MM.1S (cell line): ENCODE results near the gene NPHP3.

Experiments
- DNase-seq: peaks from one replicate; pipeline ENCODE4 v3.0.0-alpha.2; 2015
- H2AFZ ChIP-seq: fragments of 300-600 bp; sonication (generic); 2 replicates; pipeline ENCODE4 v1.6.0; 2016; ENCODE audit warnings: antibody characterized with exemption, low read length
- H3F3A ChIP-seq: fragments of 300-600 bp; sonication (generic); 2 replicates; pipeline ENCODE4 v1.6.1; 2016; ENCODE audit warnings: mild to moderate bottlenecking, antibody characterized with exemption, low read length, moderate library complexity, mixed read lengths; ENCODE audit not compliant: insufficient read depth
- H3K27ac ChIP-seq: fragments of 300-600 bp; sonication (generic); 2 replicates; pipeline ENCODE4 v1.5.1; 2016; ENCODE audit warnings: mild to moderate bottlenecking, low read length
- H3K27me3 ChIP-seq: fragments of 300-600 bp; sonication (generic); replicated peaks from 2 replicates; pipeline ENCODE4 v1.6.0; 2016; ENCODE audit warnings: low read length; ENCODE audit not compliant: insufficient read depth
- H3K36me3 ChIP-seq: fragments of 300-600 bp; sonication (generic); replicated peaks from 2 replicates; pipeline ENCODE4 v1.6.1; 2016; ENCODE audit warnings: mild to moderate bottlenecking, low read length, mixed read lengths; ENCODE audit not compliant: insufficient read depth
- H3K4me1 ChIP-seq: fragments of 300-600 bp; sonication (generic); 2 replicates; pipeline ENCODE4 v1.6.1; 2016; ENCODE audit warnings: low read length, mixed read lengths
- H3K4me2 ChIP-seq: fragments of 300-600 bp; sonication (generic); 2 replicates; pipeline ENCODE4 v1.6.0; 2016; ENCODE audit warnings: low read depth, low read length
- H3K4me3 ChIP-seq: fragments of 300-600 bp; sonication (generic); 2 replicates; pipeline ENCODE4 v1.5.1; 2016; ENCODE audit warnings: low read length, mixed read lengths
- H3K79me2 ChIP-seq: fragments of 300-600 bp; sonication (generic); 2 replicates; pipeline ENCODE4 v1.6.1; 2016; ENCODE audit warnings: mixed run types, low read length, mixed read lengths
- H3K9ac ChIP-seq: fragments of 300-600 bp; sonication (generic); 2 replicates; pipeline ENCODE4 v1.6.1; 2016; ENCODE audit warnings: low read length, mixed read lengths
- H3K9me2 ChIP-seq: fragments of 300-600 bp; sonication (generic); replicated peaks from 2 replicates; pipeline ENCODE4 v1.6.1; 2016; ENCODE audit warnings: mild to moderate bottlenecking, low read length, mixed read lengths; ENCODE audit not compliant: insufficient read depth
- H3K9me3 ChIP-seq: fragments of 300-600 bp; sonication (generic); replicated peaks from 2 replicates; pipeline ENCODE4 v1.6.1; 2016; ENCODE audit warnings: mild to moderate bottlenecking, low read length, mixed read lengths; ENCODE audit not compliant: insufficient read depth
- H4K20me1 ChIP-seq: fragments of 300-600 bp; sonication (generic); 2 replicates; pipeline ENCODE4 v1.6.1; 2016; ENCODE audit warnings: mild to moderate bottlenecking, low read length, moderate library complexity, mixed read lengths; ENCODE audit not compliant: insufficient read depth
- CTCF ChIP-seq: fragments of 300-600 bp; sonication (generic); IDR thresholded peaks from 2 replicates; pipeline ENCODE4 v1.5.1; 2016; ENCODE audit warnings: antibody characterized with exemption, low read length, mixed read lengths
- EZH2 ChIP-seq: fragments of 300-600 bp; sonication (generic); optimal IDR thresholded peaks from 2 replicates; pipeline ENCODE3; 2017; ENCODE audit warnings: low read depth, mild to moderate bottlenecking, antibody characterized with exemption, low read length, mixed read lengths
- EZH2phosphoT487 ChIP-seq: fragments of 300-600 bp; sonication (generic); IDR thresholded peaks from 2 replicates; pipeline ENCODE4 v1.6.1; 2018; ENCODE audit warnings: antibody characterized with exemption, low read length

The NPHP3 gene

GRCh38 chr3:132716372-132716771 is 5.8 kb downstream of the NPHP3 start:
- Histone ChIP-seq H3F3A (no peaks in the 10 kb centered on the region), H3K36me3 (no peaks in the 10 kb centered on the region), H4K20me1 (no peaks in the 10 kb centered on the region), H3K4me3 (no peak overlapping the region), H3K27ac (no peak overlapping the region), H2AFZ (no peak overlapping the region), H3K27me3 (no peaks in the 10 kb centered on the region), H3K9me2 (no peaks in the 10 kb centered on the region), H3K4me2 (no peak overlapping the region), H3K9ac (no peak overlapping the region), H3K9me3 (no peaks in the 10 kb centered on the region), H3K4me1 (peaks cover 3% of the 10 kb centered on the region; the same call in 1 of the 2 replicates), H3K79me2 (peaks cover 10% of the 10 kb centered on the region)
- no peak for TF ChIP-seq EZH2
- TF ChIP-seq EZH2phosphoT487, result no peak
- no peak for TF ChIP-seq CTCF
- no peak for DNase-seq

- Histone ChIP-seq H3K9me2 (no peaks in the 10 kb centered on the region), H4K20me1 (no peaks in the 10 kb centered on the region), H3F3A (no peaks in the 10 kb centered on the region), H3K27me3 (no peaks in the 10 kb centered on the region), H3K4me2 (no peak overlapping the region), H2AFZ (no peak overlapping the region), H3K27ac (no peak overlapping the region), H3K36me3 (no peaks in the 10 kb centered on the region), H3K79me2 (no peaks in the 10 kb centered on the region), H3K4me1 (no peaks in the 10 kb centered on the region), H3K4me3 (no peak overlapping the region), H3K9me3 (no peaks in the 10 kb centered on the region), H3K9ac (no peak overlapping the region)
- TF ChIP-seq EZH2phosphoT487 (no peak), EZH2 (no peak), CTCF (no peak)
- DNase-seq, result no peak
These were observed 8.1 kb downstream of the NPHP3 start for GRCh38 chr3:132713977-132714727.

- no peaks in the 10 kb centered on the region for H3K9me3 ChIP-seq
- no peak for DNase-seq
- H3K4me1 ChIP-seq, result no peaks in the 10 kb centered on the region
- H3K9me2 ChIP-seq, result no peaks in the 10 kb centered on the region
- H3K27me3 ChIP-seq, result no peaks in the 10 kb centered on the region
- no peak overlapping the region for H3K27ac ChIP-seq
- no peaks in the 10 kb centered on the region for H3K36me3 ChIP-seq
- H3K4me2 ChIP-seq, result no peak overlapping the region
- no peaks in the 10 kb centered on the region for H3F3A ChIP-seq
- H2AFZ ChIP-seq, result no peak overlapping the region
- H3K4me3 ChIP-seq, result no peak overlapping the region
- no peak overlapping the region for H3K9ac ChIP-seq
- no peak for TF ChIP-seq EZH2
- TF ChIP-seq CTCF, result no peak
- no peak for TF ChIP-seq EZH2phosphoT487
- H4K20me1 ChIP-seq, result no peaks in the 10 kb centered on the region
- no peaks in the 10 kb centered on the region for H3K79me2 ChIP-seq
These were observed 11.9 kb downstream of the NPHP3 start for GRCh38 chr3:132710311-132710710.
